HG02588 (cell line): ENCODE results near the gene USP54.
"Not testable (repeated sequence)": the region's sequence is repeated elsewhere in the genome, so short reads cannot be mapped to it uniquely, and the experiment has no call there.

ENCODE experiments used
- ATAC-seq: cut with Tn5 transposase; IDR thresholded peaks from one replicate; pipeline ENCODE4 v1.9.1; 2021; ENCODE audit warnings: mild to moderate bottlenecking, moderate library complexity; ENCODE audit not compliant: unreplicated experiment

USP54 gene

DNA sequence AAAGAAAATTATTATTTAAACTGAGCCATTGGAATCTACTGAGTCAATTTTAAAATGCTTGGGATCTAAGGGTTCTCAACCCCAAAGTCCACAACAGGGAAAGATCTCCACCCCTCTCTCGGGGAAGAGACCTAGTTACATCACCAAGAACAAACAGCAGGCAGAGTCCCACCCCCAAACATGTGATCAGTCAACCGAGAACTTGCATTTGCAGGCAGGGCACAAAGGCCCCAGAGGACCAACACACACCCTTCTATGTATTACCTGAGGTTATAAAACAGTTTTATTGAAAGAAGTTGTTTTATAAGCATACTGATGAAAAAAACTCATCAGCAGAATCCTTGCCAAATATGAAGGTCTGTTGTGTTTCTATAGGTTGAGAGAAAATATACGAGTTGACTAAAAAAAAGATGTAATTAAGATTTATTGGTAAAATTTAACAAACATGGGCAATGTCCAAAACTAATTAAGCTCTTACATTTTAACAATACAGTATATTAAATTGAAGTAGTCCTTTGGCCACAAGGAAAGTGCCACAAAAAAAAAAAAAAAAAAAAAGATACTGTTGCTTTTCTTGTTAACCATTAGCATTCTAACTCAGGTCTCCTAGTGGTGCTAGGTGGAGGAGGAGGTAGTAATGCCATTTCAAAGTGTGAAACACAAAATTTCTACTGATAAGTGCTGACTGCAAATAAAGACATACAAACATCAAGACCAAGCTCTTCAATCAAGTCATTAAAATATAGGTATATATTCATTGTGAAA lies 975 bp upstream of the USP54 start:
- ATAC-seq, result no peak

DNA sequence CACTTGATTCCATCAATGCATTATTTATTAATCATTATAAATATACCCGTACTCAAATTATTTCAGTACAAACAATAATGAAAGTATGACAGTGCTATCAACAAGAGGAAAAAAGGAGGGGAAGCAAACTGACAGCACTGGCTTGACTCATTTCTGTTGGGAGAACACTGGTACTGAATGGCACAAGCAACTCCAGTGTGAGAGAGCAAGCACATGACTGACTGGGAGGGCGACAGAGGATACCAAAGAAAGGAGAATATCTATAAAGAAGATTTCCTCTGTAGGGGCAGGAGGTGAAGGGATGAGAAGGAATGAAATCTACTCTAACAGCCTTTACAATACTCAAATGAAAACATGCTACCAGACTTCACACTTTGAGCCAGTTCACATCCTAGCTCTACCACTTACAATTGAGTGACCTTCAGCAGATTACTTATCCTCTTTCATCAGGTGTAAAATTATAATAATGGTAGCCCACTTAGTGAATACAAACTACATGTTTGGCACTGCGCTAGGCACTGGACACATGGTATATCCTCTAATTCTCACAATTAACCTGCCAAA lies 1.5 kb downstream of the USP54 start:
- no peak for ATAC-seq

DNA sequence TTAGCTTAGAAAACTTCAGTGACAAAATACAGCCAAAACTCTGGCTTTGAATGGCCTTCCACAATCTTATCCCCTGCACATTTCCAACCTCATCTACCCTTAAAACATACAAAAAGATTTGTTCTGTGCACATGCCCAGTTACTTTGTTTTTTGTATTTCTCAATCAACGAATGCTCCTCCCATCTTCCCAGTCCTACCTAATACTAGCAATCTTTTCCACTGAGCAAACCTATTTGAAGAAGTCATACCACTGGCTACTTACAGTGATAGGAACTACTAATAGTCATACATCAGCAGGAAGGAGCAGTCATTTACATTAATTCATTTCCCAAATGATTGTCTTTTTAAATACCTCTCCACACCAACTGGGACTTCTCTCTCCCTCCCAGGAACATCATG lies 2.5 kb downstream of the USP54 start:
- ATAC-seq, result no peak

DNA sequence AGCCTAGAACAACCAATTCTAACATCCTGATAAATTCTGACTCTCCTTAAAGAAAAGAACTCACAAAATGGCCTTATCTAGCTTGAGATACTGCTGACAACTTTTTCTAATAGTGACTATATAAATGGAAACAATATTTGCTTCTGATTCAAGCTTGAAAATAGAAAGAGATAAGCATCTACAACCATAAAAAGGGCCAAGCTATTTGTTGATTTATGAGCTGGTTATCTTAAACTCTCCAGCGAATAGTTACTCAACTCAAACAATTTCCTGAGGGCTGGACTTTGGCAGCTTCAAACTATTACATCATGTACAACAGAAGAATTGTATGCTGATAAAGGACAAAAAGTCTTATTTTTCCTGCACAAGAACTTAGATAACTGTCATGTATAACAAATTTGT lies 4.6 kb downstream of the USP54 start:
- no peak for ATAC-seq

DNA sequence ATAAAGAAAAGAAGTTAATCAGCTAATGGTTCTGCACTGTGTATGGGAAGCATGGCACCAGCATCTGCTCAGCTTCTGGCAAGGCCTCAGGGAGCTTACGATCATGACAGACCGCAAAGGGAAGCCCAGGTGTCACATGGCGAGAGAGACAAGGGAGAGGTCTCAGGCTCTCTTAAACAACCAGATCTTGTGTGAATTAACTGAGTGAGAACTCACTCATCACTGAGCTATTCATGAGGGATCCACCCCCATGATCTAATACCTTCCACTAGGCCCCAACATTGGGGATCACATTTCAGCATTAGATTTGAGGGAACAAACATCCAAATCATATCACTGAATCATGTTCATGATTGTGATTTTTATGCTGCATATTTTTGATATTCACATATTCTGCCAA lies 5.8 kb downstream of the USP54 start:
- ATAC-seq, result no peak

DNA sequence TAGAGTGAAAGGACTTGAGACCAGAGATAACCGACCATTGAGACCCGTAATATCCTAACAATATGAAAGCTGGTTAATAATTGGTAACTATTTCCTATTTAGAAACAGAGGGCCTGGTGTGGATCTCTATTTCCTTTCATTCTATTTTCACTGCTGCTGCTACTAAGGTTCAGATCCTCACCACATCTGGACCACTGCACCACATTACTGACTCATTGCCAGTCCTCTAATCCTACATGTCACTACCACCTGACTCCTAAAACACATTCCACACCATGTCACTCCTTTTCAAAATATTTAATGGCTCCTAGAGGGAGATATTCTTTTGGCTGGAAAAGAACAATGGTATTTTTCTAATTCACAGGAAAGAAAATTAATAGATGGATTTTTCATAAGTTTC lies 6.4 kb downstream of the USP54 start:
- no peak for ATAC-seq

DNA sequence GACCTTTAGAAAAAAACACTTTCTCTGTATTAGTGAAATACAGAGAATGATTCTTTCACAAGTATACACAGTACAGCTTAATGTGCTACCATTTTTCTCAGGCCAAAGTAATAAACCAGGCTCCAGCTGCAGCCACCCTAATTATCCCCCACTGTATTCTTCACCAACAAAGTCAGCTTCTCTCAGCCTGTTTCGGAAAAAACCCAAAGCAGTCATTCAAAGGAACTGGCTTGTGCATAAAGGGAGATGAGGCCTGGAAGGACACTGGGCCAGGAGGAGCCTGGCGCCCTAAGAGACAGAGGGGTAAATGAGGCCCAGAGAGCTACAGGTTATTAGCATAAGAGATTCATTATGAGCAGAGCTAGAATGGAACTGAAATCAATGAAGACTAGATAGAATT lies 9.2 kb downstream of the USP54 start:
- no peak for ATAC-seq

DNA sequence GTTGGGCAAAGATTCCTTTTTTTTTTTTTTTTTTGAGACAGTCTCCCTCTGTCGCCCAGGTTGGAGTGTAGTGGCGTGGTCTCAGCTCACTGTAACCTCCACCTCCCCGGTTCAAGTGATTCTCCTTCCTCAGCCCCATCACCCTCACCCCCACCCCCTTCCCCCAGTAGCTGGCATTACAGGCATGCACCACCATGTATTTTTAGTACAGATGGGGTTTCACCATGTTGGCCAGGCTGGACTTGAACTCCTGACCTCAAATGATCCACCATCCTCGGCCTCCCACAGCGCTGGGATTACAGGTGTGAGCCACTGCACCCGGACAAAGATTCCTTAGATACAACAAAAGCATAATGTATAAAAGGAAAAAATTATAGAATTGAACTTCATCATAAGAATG lies 12.2 kb downstream of the USP54 start:
- not testable (repeated sequence) for ATAC-seq

DNA sequence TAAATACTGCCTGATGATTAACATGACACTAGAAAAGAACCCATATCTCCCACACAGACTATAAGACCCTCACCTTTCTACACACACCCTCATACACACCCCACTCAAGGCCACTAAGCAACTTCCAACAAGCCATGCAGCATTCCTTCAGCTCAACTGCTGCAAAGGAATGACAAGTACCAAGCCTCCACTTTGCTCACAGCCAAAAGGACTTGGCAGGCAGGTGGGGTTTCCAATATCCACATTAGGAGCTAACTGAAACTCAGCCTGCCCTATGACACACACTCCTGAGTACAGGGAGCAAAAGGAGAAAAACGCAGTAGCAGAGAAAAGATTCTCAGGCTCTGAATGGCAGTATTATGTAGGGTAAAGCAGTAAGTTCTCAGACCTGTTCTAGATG lies 13.4 kb downstream of the USP54 start:
- ATAC-seq, result no peak

DNA sequence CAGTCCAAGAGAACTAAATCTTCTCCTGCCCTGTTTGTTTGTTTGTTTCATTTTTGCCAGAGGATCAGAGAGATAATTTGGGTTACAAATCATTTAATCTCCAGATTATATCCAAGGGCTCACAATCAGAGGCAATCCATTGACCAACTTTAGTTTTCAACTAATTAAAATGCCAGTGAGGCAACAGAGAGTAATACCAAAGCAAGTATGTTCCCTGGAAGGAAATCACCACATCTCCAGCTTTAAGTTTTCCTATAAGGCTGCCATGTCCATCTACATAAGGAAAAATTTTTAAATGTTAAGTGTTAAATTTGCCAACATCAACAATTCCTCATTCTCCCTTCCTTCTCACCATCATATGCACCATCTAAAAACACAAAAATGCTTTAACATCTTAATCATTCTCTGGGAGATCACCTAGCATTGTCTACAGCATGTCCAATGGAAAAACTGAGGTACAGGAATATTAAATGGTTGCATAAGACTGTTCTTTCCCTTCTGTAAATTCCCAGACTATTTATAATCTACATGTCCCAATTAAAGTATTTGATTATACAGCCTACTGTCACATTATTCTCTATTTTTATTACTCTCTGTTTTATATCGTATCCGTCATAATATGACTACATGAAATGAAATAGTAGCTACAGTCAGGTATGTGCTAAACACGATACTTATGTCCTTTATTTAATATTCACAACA lies 14.1 kb downstream of the USP54 start:
- no peak for ATAC-seq

DNA sequence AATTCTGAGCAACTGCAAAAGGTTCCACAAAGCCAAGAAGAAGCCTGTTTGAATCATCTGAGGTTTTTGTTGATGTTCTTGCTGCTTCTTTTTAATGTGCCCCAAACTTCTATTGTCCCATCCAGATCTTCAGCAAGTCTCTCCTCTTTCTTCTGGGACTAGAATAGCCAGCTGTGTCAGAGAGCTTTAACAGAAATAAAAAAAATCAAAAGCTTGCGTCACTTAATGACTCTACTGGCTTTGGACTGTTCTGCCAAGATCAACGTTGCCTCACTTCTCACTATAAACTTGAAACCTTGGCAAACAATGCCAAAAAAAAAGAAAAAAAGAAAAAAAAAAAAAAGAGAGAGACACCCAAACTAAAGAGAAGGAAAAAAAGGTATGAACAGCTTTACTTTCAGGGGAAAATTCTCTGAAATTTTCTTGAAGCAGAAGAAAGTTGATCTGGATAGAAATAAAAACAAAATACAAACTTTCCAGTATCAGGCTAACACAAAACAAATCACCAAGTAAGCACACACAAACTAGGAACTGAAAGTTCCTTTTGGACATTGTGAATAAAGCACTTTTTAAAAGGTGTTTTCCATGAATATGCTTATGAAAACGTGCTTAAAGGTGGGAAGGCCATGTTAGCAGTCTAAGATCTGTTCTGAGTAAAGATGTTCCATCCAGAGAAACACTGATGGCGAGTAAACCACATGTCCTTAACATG lies 14.8 kb downstream of the USP54 start:
- no peak for ATAC-seq

DNA sequence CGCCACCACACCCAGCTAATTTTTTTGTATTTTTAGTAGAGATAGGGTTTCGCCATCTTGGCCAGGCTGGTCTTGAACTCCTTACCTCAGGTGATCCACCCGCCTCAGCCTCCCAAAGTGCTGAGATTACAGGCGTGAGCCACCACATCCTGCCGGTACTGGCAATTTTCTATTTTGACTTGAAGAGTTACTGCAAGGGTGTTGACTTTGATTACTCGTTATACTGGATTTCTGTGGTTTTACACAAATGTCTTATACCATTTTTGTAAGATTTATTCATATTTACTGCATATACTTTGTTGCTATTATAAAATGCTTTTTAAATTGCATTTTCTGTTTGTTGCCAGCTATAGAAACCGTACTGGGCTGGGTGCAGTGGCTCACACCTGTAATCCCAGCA lies 24.1 kb downstream of the USP54 start:
- ATAC-seq, result not testable (repeated sequence)

DNA sequence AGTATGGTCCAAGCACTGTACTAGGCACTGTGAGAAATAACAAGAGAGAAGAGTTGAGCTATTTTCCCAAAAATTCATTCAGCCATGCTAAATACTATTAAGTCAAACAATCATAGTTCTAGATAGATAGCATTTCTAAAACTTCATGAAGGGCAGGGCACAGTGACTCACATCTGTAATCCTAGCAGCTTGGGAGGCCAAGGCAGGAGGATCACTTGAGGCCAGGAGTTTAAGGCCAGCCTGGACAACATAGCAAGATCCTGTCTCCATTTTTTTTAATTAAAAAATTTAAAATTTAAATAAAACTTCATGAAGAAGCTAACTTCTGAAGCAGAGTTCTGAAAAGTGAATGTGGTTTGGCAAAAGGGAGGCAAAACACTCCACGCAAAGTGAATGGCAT lies 29.9 kb downstream of the USP54 start:
- no peak for ATAC-seq

DNA sequence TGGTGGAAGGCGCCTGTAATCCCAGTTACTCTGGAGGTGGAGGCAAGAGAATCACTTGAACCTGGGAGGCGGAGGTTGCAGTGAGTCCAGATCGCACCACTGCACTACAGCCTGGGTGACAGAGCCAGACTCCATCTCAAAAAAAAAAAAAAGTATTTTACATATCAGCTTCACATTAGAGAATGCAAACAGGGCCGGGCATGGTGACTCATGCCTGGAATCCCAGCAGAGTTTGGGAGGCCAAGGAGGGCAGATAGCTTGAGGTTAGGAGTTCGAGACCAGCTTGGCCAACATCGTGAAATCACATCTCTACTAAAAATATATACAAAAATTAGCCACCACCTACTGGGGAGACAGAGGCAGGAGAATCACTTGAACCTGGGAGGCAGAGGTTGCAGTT lies 31.6 kb downstream of the USP54 start:
- ATAC-seq, result no peak

DNA sequence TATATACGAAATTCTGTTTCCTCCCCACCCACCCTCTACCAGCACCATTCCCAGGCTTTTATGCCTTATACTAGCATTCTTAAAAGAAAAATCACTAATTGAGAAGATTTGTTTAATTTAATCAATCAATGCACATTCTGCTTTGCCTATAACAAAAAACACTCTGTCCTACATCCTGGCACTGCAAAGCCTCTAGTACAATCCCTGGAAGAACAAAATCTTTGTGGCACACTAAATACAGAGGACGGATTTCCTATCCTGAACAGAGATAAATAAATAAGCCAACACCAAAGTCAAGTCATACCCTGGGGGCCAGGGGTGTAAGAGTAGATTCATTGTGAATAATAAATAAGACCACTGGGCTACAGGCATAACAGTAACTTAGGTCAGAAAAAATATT lies 34.3 kb downstream of the USP54 start:
- ATAC-seq, result no peak

DNA sequence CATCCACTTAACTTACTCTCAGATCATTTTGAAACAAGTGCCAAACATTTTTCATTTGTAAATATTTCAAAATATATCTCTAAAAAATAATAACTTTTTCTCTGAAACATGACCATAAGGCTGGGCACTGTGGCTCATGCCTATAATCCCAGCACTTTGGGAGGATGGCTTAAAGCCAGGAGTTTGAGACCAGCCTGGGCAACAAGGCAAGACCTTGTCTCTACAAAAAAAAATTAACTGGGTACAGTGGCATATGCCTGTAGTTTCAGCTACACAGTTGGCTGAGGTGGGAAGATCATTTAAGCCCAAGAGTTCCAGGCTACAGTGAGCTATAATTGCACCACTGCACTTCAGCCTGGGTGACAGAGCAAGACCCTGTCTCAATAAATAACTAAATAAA lies 36.4 kb downstream of the USP54 start:
- no peak for ATAC-seq

DNA sequence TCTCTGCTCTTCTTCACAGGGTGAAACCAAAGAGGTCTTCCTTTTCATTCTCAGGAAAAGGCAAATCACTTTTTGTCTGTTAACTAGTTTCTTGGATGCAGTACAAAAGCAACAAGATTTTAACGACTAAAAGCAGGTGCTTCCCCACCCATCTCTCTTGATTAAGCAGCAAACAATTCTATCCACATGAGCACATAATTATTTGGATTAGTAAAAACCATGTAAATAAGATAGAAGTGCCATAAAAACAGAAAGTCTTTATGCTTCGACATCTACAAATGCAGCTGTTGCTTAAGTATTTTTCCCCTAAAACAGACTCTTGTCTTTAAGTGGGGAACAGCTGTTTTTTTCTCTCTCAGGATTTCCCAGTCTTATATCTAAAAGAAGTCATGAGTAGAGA lies 37.4 kb downstream of the USP54 start:
- no peak for ATAC-seq

DNA sequence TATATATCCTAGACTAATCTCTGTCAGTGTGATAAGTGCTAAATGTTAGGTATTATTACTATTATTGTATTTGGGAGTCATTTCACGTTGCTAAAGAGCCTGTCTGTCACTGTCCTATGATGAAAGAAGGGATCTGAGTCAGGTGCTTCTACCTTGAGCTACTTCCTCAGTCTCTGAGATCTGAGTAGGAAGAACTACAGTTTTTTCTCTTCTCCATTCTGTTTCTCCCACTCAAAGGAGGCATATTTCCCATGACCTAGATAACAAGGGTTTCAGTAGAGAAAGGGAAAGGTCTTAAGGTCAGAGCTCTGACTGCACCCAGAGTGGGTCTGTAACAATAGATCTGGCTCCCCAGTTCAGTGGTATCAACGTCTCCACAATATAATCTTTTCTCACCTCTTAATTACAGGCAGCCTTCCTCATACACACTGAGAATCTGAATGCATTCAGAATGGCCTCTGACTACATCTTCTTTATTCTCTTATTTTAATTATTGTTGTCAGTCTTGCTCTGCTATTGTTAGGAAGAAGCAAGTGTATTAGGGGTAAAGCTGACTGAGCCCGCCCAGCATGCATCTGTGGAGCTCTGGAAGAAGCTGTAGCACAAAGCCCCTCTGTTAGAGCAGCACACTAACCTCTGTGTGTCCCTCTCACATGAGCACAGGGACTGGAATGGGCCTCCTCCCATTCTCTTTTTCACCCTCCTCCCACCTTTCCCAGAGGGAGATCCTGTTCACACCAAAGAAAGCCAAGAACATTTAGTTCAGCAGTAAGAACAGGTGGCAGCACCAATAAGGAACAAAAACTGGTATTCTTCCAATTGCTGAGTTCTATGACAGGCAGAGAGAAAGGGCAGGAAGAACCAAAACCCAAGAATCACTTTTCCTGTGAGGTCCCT lies 38.1 kb downstream of the USP54 start:
- no peak for ATAC-seq

DNA sequence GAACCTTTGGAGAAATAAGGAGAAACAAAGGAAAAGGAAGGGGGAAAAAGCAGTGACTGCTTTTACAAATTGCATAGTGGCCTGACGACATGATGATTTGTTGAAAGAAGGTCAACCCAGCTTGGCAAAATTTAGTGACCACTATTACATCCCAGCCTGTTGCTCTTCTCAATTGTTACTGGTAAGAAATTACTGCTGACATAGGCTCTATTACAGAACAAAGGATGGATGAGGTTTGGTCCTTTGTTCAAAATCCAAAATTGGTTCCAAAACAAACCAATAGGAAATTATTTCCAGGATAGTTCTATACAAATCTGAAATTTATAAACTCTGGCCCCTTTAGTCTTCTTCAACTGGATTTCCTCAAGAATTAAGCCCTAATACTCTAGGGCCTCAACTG lies 39.6 kb downstream of the USP54 start:
- ATAC-seq, result no peak

DNA sequence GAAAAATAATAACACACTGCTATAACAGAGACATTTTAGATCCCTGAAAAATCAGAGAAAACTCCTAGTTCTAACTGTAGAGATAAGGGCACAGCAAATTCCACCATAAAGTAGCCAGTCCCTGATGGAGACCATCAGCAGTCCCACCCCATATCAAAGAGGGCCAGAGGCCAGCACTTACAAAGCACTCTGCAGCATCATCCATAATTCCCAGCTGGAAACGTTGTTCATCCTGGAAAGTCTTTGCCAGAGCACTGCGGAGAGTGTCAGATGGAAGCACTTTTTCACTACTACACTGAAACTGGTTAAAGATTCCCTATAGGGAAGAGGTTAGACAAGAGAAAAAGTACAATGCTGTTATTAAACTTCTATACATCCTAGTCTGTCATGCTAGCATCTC lies 45.8 kb downstream of the USP54 start:
- ATAC-seq, result no peak

DNA sequence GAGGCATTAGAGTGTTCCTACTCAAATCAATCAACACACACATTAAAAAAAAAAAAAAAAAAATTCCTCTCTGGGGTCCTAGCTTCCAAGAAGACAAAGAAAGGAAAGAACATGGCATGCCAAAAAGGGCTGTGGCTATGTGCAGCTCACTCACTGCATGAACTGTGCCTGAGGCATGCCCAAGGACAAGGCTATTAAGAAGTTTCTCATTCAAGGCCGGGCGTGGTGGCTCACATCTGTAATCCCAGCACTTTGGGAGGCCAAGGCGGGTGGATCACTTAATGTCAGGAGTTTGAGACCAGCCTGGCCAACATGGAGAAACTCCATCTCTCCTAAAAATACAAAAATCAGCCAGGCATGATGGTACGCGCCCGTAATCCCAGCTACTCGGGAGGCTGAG lies 53.4 kb downstream of the USP54 start:
- no peak for ATAC-seq
